GM20431 (cell line): Measurements from ENCODE around the gene UFSP1.

Experiments used
- in situ Hi-C: fragments of 300-500 bp; cut with MseI, MboI; formaldehyde crosslinking; loops from one replicate; pipeline ENCODE4 v1.15.0; 2020; ENCODE audit warnings: low sequenced_read_pairs; ENCODE audit not compliant: unreplicated experiment

Gene UFSP1

DNA sequence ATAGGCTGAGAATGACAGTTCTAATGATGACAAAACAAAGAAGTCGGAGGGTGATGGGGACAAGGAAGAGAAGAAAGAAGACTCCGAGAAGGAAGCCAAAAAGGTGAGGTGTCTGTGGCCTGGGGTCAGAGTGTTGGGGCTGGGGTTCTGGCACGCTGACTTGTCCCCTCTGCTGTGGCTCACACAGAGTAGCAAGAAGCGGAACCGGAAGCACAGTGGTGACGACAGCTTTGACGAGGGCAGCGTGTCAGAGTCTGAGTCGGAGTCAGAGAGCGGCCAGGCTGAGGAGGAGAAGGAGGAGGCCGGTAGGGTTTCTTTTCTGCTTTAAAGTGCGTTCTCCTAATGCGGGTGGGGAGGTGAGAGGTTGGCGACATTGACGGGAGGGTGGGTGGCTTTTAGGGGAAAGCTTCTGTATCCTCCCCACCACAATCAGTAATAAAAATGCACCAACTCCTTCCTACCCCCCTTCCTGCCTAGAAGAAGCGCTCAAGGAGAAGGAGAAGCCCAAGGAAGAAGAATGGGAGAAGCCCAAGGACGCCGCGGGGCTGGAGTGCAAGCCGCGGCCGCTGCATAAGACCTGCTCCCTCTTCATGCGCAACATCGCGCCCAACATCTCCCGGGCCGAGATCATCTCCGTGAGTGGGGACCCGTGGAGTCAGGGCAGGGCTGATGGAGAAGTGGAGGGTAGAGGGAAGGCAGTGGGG lies 4.6 kb downstream of the UFSP1 start:
- in situ Hi-C loops = no loop called here

- in situ Hi-C loops = no loop called here
Measured at GRCh38 chr7:100882785-100883526, 6.6 kb downstream of the UFSP1 start.

GRCh38 chr7:100882201-100882600 lies 7.3 kb downstream of the UFSP1 start:
- in situ Hi-C loops = no loop called here

DNA sequence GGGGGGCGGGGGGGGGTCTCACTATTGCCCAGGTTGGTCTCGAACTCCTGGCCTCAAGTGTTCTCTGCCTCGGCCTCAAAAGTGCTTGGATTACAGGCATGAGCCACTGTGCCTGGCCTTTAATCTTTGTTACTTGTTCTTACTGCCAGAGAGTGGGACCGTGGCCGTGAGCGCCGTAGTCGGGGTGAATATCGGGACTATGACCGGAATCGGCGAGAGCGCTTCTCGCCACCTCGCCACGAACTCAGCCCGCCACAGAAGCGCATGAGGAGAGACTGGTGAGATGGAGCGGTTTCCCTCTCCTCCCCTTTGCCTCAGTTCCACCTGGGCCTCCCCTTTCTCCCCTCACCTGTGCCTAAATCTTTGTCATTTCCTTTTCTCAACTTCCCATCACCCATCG lies 8.4 kb downstream of the UFSP1 start:
- in situ Hi-C loops = no loop called here

DNA sequence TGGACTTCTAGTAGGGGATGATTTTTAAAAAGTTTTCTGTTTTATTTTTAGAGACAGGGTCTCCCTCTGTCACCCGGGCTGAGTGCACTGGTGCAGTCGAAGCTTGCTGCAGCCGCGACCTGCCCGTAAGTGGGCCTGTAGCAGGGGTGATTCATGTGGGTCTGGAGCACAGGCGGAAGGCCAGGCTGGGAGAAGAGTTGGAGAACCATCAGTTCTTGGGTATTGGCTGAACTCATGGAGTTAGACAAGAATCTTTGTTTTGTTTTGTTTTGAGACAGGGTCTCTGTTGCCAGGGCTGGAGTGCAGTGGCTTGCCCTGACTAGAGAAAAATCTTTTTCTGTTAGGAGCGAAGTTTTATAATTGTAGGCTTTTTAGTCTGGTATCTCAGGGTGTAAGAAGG lies 8.9 kb downstream of the UFSP1 start:
- in situ Hi-C loops = no loop called here

DNA sequence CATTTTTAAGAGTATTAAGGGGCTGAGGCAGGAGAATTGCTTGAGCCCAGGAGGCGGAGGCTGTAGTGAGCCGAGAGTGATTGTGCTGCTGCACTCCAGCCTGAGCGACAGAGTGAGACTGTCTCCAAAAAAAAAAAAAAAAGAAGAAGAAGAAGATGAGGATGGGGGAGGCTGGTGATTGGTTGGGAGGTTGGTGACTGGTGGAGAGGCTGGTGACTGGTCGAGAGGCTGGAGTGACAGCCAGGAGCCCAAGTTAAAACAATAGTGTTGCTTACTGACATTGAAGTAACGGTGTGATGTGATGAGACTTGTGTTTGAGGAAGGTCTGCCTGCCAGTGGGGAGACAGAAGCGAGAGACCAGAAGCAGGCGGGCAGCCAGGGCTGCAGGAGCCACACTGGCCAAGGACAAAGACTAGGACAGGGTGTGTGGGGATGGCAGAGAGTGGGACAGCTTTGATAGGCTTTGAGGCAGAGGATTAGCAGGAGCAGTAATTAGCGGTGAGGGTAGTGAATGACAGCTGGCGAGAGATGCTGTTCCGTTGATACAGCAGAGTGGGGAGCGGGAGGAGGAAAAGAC lies 9.7 kb downstream of the UFSP1 start:
- in situ Hi-C loops = no loop called here

DNA sequence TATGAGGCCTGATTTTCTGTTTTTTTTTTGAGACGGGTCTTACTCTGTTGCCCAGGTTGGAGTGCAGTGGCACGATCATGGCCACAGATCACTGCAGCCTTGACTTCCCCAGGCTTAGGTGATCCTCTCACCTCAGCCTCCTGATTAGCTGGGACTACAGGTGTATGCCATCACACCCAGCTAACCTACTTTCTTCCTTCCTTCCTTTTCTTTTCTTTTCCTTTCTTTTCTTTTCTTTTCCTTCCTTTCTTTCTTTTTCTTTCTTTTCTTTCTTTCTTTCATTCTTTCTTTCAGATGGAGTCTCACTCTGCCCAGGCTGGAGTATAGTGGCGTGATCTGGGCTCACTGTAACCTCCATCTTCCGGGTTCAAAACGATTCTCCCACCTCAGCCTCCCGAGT lies 10.8 kb downstream of the UFSP1 start:
- in situ Hi-C loops = no loop called here

- in situ Hi-C loops = no loop called here
Measured at GRCh38 chr7:100878013-100878412, 11.5 kb downstream of the UFSP1 start.

DNA sequence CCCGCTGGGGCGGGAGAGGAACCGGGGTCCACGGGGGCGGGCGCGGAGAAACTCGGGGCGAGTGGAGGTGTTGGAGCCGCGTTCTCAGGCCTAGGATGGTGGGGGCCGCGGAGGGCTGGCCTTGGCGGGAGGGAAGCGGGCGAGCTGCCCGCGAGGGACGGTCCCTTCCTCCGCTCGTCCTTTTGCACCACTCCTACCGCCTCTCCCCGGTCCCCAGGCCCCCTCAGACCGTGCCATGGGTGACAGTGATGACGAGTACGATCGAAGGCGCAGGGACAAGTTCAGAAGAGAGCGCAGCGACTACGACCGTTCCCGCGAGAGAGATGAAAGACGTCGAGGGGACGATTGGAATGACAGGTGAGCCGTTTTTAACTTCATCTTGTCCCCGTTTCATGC lies 14.2 kb downstream of the UFSP1 start:
- in situ Hi-C loops = no loop called here

- in situ Hi-C loops = no loop called here
Measured at GRCh38 chr7:100874577-100875355, 14.7 kb downstream of the UFSP1 start, which contains the start of gene SRRT. SRRT (plus strand) TSS chr7:100875103; CDS start chr7:100875591, 488 bp downstream.

DNA sequence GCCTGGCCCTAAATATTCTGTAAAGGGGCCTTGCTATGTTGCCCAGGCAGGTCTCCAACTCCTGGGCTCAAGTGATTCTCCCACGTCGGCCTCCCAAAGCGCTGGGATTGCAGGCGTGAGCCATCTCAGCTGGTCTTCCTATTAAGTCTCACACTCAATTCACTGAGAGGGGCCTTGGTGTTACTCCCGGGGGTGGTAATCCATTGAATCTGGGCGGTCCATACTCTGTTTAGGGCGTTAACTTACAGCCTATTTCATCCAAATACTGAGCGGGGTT lies 15.3 kb downstream of the UFSP1 start:
- in situ Hi-C loops = no loop called here

DNA sequence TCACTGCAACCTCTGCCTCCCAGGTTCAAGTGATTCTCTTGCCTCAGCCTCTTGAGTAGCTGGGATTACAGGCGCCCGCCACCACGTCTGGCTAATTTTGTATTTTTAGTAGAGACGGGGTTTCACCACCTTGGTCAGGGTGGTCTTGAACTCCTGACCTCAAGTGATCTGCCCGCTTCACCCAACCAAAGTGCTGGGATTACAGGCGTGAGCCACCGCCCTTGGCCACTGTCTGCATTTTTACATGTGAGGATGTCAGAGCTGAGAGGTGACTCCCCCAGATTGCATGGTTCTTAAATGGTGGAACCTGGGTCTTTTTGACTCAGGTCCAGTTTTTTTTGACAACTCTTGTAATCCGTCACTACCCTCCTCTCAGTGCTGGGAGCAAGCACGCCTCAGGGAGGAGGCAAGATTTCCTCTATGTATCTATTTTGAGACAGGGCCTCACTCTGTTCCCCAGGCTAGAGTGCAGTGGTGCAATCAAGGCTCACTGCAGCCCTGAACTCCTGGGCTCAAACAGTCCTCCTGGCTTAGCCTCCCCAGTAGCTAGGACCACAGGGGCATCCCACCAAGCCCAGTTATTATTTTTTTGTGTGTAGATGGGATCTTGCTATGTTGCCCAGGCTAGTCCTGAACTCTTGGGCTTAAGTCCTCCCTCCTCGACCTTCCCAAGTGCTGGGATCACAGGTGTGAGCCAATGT lies 15.8 kb downstream of the UFSP1 start:
- in situ Hi-C loops = no loop called here

- in situ Hi-C loops = no loop called here
Measured at GRCh38 chr7:100867776-100868485, 21.6 kb downstream of the UFSP1 start.

DNA sequence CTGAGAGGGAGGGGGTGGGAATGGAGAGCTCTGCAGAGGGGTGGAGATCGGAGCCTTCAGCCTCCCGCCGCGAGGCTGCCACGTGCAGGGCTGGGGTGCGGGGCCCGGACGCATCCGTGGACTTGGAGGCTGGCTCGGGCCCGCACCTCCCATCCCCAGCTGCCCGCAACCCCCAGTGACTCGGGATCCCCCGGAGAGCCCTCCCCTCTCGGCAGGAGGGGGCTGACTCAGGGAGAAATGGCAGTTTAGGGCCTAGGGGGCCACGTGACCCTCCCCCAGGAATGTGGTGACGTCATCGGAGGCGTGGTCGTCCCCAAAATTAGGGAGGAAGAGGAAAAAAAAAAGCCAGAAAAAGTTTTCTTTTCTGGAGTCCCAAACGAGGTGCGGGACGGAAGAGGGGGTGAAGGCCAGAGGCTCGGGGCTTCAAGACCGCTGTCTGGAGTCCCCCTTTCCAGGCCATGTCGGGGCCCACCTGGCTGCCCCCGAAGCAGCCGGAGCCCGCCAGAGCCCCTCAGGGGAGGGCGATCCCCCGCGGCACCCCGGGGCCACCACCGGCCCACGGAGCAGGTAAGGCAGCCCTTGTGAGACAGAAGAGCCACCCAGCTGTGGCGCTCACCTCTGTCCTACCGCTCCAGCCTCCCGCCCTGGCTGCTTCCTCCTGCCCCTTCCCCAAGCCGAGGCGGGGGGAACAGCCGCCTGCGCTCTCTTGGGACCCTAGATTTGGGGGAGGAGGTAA lies 22.3 kb downstream of the UFSP1 start, which contains the start of gene TRIP6:
Gene TRIP6 (plus strand): TSS at position 348 of the 736 bp plus-strand sequence. CDS start 111 bp downstream, at position 459.
- in situ Hi-C loops = no loop called here

DNA sequence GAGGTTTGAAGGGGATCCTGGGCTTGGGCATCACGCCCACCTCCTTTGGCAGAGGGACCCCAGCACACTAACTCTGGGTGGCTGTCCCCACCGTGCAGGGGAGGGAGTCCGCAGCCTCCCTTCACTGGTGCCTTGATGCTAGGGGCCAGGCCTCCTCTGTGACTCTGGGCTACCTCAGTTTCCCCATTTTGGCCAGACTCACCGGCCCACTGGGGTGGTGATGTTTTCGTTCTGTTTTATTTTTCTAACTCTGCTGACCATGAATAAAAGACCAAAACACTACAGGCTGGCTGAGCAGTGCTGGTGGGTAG lies 22.8 kb downstream of the UFSP1 start:
- in situ Hi-C loops = no loop called here

- in situ Hi-C loops = no loop called here
Measured at GRCh38 chr7:100865938-100866728, 23.4 kb downstream of the UFSP1 start.

DNA sequence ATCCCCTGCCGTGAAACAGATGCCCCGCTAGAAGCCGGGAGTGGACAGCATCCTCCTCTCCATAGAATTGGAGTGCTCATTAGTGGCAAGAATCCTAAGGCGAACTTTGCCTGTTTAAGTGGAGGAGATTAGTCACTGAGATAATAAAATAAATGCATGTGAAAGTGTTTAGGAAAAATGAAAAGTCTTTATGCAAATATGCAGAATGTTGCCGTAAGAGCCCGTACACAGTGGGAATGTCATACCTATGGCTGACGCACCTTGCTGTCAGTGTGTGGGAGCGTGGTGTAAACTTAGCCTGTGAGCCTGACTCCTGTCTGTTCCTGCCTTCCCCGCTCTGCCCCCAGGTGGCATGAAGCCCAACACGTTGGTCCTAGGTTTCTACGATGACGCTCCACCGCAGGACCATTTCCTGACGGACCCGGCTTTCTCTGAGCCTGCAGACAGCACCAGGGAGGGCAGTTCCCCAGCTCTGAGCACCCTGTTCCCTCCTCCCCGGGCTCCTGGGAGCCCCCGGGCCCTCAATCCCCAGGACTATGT lies 24.1 kb downstream of the UFSP1 start:
- in situ Hi-C loops = no loop called here

GRCh38 chr7:100864263-100864845 lies 25.2 kb downstream of the UFSP1 start:
- in situ Hi-C loops = no loop called here
